Measurements from ENCODE around the gene SMCO2.

SMCO2 gene

DNA sequence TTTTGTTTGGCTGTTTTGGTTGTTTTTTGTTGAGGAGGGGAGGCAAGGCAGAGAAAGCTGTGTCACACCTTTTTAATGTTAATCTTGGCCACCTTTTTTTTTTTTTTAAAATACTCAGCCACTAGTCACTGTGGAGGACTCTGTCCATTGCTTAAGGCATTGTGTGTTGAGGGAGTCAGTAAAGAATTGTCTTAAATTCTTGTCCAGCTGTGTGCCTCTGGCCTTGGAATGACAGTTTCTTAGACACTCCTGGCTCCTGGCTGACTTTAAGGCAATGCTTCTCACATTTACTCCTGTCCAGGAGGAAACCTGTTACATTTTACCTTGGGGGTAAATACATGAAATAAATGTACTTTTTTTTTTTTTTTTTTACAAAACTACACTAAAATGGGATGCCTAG, 18.1 kb upstream of the SMCO2 start:
- Histone ChIP-seq H3K9ac (ENCODE audit: low read length in 5 of 5) (no peak overlapping the region), H3K4me1 (ENCODE audit: control insufficient read depth in 5 of 5, insufficient read depth in 5 of 5, low read length in 5 of 5) (no peaks in the 10 kb centered on the region), H3K27ac (ENCODE audit: low read depth, low read length) (no peak overlapping the region), H3K9me3 (ENCODE audit: control insufficient read depth in 5 of 5, low read length in 5 of 5) (no peaks in the 10 kb centered on the region), H3K36me3 (ENCODE audit: control insufficient read depth in 5 of 5, insufficient read depth in 5 of 5, low read length in 5 of 5) (no peaks in the 10 kb centered on the region), H3K27me3 (ENCODE audit: control insufficient read depth in 5 of 5, insufficient read depth in 4 of 5, low read length in 5 of 5) (no peaks in the 10 kb centered on the region), H3K4me3 (ENCODE audit: low read depth in 1 of 5, low read length in 5 of 5) (no peak overlapping the region)

DNA sequence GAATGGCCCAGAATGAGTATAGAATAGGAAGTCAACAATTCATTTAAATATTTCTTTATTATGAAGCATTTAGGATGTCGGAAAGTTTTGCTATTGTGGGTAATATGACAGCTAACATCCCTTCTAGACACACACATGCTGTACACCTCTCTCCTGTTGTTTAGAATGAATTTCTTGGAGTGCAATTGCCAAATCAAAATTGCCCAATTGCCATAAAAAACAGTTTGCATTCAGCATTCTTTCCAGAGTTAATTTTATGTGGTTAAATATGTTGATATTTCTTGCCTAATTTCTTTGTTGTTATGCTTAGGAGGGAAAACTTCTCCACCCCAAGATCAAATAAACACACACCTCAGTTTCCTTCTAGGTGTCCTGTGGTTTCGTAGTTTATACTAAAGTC, 16.9 kb upstream of the SMCO2 start:
- Histone ChIP-seq H3K4me3 (ENCODE audit: low read depth in 1 of 5, low read length in 5 of 5) (no peak overlapping the region), H3K36me3 (ENCODE audit: control insufficient read depth in 5 of 5, insufficient read depth in 5 of 5, low read length in 5 of 5) (no peaks in the 10 kb centered on the region), H3K9me3 (ENCODE audit: control insufficient read depth in 5 of 5, low read length in 5 of 5) (no peaks in the 10 kb centered on the region), H3K9ac (ENCODE audit: low read length in 5 of 5) (no peak overlapping the region), H3K27ac (ENCODE audit: low read depth, low read length) (no peak overlapping the region), H3K27me3 (ENCODE audit: control insufficient read depth in 5 of 5, insufficient read depth in 4 of 5, low read length in 5 of 5) (no peaks in the 10 kb centered on the region), H3K4me1 (ENCODE audit: control insufficient read depth in 5 of 5, insufficient read depth in 5 of 5, low read length in 5 of 5) (no peaks in the 10 kb centered on the region)

DNA sequence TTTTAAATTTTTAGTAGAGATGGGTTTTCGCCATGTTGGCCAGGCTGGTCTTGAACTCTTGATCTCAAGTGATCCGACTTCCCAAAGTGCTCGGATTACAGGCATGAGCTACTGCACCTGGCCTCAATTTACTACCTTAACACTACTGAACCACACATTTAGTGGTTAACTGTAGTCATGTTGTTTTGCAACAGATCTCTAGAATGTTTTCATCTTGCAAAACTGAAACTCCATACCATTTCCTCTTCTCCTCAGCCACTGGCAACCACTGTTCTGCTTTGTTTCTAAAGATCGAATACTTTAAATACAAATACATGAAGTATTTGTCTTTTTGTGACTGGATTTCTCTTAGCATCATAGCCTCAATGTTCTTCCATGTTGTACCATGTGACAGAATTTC, 15.4 kb upstream of the SMCO2 start:
- Histone ChIP-seq H3K36me3 (ENCODE audit: control insufficient read depth in 5 of 5, insufficient read depth in 5 of 5, low read length in 5 of 5) (no peaks in the 10 kb centered on the region), H3K27me3 (ENCODE audit: control insufficient read depth in 5 of 5, insufficient read depth in 4 of 5, low read length in 5 of 5) (no peaks in the 10 kb centered on the region), H3K9ac (ENCODE audit: low read length in 5 of 5) (no peak overlapping the region), H3K27ac (ENCODE audit: low read depth, low read length) (no peak overlapping the region), H3K4me1 (ENCODE audit: control insufficient read depth in 5 of 5, insufficient read depth in 5 of 5, low read length in 5 of 5) (no peaks in the 10 kb centered on the region), H3K9me3 (ENCODE audit: control insufficient read depth in 5 of 5, low read length in 5 of 5) (no peaks in the 10 kb centered on the region), H3K4me3 (ENCODE audit: low read depth in 1 of 5, low read length in 5 of 5) (no peak overlapping the region)

DNA sequence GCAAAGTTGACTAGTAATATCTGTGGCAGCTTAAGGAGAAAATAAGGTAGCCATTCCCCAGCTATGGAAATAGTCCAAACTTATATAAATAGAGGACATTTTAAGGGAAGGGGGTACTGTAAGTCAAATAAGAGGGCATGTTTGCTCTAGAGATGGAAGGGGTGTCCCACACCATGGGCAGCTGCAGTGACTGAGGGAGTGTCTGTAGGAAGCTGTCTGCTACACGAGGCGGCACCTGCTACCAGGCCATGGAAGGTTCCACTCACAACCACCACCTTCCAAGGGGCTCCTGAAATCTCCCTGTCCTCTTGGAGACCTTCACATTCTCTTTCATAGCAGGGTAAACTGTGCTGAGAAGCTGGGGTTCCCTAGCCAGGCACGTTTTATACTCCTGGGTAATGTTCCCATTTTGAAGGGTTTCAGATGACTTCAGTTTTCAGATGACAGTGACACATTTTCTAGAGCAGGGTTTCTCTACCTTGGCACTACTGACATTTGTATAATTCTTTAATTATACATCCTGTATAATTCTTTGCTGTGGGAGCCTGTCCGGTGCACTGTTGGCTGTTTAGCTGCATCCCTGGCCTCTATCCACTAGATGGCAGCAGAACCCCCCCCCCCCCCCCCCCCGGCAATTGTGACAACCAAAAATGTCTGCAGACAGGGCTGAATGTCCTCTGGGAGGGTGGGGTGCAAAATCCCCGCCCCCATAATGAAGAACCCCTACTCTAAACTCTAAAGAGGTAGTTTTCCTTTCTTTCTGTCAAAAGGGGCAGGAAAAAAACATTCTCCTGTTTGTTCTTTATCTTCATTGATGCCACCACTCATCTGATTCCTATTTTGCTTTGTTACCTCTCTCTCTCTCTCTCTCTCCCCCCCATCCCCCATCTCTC, 11.6 kb upstream of the SMCO2 start:
- H3K27me3 ChIP-seq (ENCODE audit: control insufficient read depth in 5 of 5, insufficient read depth in 4 of 5, low read length in 5 of 5) = no peaks in the 10 kb centered on the region
- no peak overlapping the region for H3K4me3 ChIP-seq (ENCODE audit: low read depth in 1 of 5, low read length in 5 of 5)
- H3K4me1 ChIP-seq (ENCODE audit: control insufficient read depth in 5 of 5, insufficient read depth in 5 of 5, low read length in 5 of 5) = no peaks in the 10 kb centered on the region
- H3K9ac ChIP-seq (ENCODE audit: low read length in 5 of 5) = no peak overlapping the region
- no peaks in the 10 kb centered on the region for H3K9me3 ChIP-seq (ENCODE audit: control insufficient read depth in 5 of 5, low read length in 5 of 5)
- H3K36me3 ChIP-seq (ENCODE audit: control insufficient read depth in 5 of 5, insufficient read depth in 5 of 5, low read length in 5 of 5) = no peaks in the 10 kb centered on the region
- no peak overlapping the region for H3K27ac ChIP-seq (ENCODE audit: low read depth, low read length)

DNA sequence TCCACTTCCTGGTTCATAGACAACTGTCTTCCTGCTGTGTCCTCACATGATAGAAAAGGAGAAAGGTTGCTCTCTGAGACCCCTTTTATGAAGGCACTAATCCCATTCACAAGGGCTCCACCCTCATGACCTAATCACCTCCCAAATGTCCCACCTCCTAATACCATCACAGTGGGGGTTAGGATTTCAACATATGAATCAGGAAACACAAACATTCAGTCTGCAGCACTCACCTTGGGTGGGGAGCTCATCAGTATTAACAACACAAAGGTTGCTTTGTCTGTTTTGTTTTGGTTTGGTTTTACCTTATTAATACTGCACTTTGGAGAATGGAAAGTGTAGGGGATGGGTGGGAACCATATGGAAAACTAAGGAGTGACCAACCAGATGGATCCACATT, 10.5 kb upstream of the SMCO2 start:
- H3K9me3 ChIP-seq (ENCODE audit: control insufficient read depth in 5 of 5, low read length in 5 of 5) = no peaks in the 10 kb centered on the region
- no peak overlapping the region for H3K4me3 ChIP-seq (ENCODE audit: low read depth in 1 of 5, low read length in 5 of 5)
- no peaks in the 10 kb centered on the region for H3K4me1 ChIP-seq (ENCODE audit: control insufficient read depth in 5 of 5, insufficient read depth in 5 of 5, low read length in 5 of 5)
- no peaks in the 10 kb centered on the region for H3K27me3 ChIP-seq (ENCODE audit: control insufficient read depth in 5 of 5, insufficient read depth in 4 of 5, low read length in 5 of 5)
- H3K27ac ChIP-seq (ENCODE audit: low read depth, low read length) = no peak overlapping the region
- H3K36me3 ChIP-seq (ENCODE audit: control insufficient read depth in 5 of 5, insufficient read depth in 5 of 5, low read length in 5 of 5) = no peaks in the 10 kb centered on the region
- H3K9ac ChIP-seq (ENCODE audit: low read length in 5 of 5) = no peak overlapping the region

DNA sequence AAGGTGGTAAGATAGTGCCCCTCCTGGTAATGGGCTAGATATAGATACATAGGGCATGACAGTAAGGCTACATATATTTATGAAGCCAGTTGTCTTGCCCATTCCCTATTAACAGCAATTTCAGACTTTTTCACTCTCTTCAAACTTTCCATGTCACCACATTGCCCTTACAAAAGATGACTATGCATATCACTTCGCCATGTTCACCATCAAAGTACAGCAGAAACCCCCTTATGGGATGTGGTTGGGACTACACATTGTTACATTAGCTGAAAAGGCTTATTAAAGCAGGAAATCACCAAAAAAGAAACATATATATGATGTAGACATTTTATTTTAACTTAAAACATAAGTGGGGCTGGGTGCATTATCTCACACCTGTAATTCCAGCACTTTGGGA, 9.8 kb upstream of the SMCO2 start:
- no peaks in the 10 kb centered on the region for H3K4me1 ChIP-seq (ENCODE audit: control insufficient read depth in 5 of 5, insufficient read depth in 5 of 5, low read length in 5 of 5)
- H3K9me3 ChIP-seq (ENCODE audit: control insufficient read depth in 5 of 5, low read length in 5 of 5) = no peaks in the 10 kb centered on the region
- no peak overlapping the region for H3K4me3 ChIP-seq (ENCODE audit: low read depth in 1 of 5, low read length in 5 of 5)
- no peak overlapping the region for H3K27ac ChIP-seq (ENCODE audit: low read depth, low read length)
- no peaks in the 10 kb centered on the region for H3K36me3 ChIP-seq (ENCODE audit: control insufficient read depth in 5 of 5, insufficient read depth in 5 of 5, low read length in 5 of 5)
- no peaks in the 10 kb centered on the region for H3K27me3 ChIP-seq (ENCODE audit: control insufficient read depth in 5 of 5, insufficient read depth in 4 of 5, low read length in 5 of 5)
- H3K9ac ChIP-seq (ENCODE audit: low read length in 5 of 5) = no peak overlapping the region

DNA sequence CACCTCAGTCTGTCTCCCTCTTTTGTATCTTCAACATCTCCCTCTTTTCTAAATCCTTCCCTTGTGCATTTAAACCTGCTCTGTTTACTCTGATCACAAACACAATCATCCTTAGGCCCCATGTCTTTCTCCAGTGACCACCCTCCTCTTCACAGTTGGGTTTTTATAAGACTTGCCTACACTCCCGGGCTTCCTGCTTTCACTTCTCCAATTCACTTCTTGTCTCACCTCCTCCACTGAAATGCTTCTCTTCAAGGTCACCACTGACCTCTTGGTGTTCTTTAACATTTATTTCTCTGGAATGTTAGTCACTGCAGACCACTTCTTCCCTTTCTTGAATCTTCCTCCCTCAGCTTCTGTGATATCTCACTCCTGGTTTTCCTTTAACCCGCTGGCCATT, 8.7 kb upstream of the SMCO2 start:
- Histone ChIP-seq H3K4me3 (ENCODE audit: low read depth in 1 of 5, low read length in 5 of 5) (no peak overlapping the region), H3K36me3 (ENCODE audit: control insufficient read depth in 5 of 5, insufficient read depth in 5 of 5, low read length in 5 of 5) (no peaks in the 10 kb centered on the region), H3K9ac (ENCODE audit: low read length in 5 of 5) (no peak overlapping the region), H3K9me3 (ENCODE audit: control insufficient read depth in 5 of 5, low read length in 5 of 5) (no peaks in the 10 kb centered on the region), H3K4me1 (ENCODE audit: control insufficient read depth in 5 of 5, insufficient read depth in 5 of 5, low read length in 5 of 5) (no peaks in the 10 kb centered on the region), H3K27ac (ENCODE audit: low read depth, low read length) (no peak overlapping the region), H3K27me3 (ENCODE audit: control insufficient read depth in 5 of 5, insufficient read depth in 4 of 5, low read length in 5 of 5) (no peaks in the 10 kb centered on the region)

DNA sequence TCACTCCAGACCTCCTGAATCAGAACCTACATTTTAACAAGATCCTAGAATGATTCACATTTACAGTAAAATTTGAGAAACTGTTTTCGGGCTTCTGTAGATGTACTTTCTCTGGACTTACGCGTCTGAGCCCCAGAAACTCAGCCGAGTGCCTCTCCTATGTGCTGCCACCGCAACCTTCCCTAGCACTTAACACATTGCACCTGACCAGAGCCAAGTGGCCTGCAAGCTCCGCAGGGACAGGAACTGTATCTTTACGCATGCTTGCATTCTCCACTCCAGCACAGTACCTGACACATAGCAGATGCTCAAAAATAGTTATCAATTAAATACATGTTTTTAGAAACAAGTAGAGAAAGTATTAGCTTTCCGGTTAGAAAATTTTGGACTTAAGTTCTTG, 1.2 kb downstream of the SMCO2 start:
- H3K27ac ChIP-seq (ENCODE audit: low read depth, low read length) = no peak overlapping the region
- no peaks in the 10 kb centered on the region for H3K36me3 ChIP-seq (ENCODE audit: control insufficient read depth in 5 of 5, insufficient read depth in 5 of 5, low read length in 5 of 5)
- H3K4me3 ChIP-seq (ENCODE audit: low read depth in 1 of 5, low read length in 5 of 5) = no peak overlapping the region
- H3K9me3 ChIP-seq (ENCODE audit: control insufficient read depth in 5 of 5, low read length in 5 of 5) = peaks cover 0 to 8% (median 6%) of the 10 kb centered on the region in 5 donors
- H3K4me1 ChIP-seq (ENCODE audit: control insufficient read depth in 5 of 5, insufficient read depth in 5 of 5, low read length in 5 of 5) = no peaks in the 10 kb centered on the region
- H3K9ac ChIP-seq (ENCODE audit: low read length in 5 of 5) = no peak overlapping the region
- H3K27me3 ChIP-seq (ENCODE audit: control insufficient read depth in 5 of 5, insufficient read depth in 4 of 5, low read length in 5 of 5) = no peaks in the 10 kb centered on the region

DNA sequence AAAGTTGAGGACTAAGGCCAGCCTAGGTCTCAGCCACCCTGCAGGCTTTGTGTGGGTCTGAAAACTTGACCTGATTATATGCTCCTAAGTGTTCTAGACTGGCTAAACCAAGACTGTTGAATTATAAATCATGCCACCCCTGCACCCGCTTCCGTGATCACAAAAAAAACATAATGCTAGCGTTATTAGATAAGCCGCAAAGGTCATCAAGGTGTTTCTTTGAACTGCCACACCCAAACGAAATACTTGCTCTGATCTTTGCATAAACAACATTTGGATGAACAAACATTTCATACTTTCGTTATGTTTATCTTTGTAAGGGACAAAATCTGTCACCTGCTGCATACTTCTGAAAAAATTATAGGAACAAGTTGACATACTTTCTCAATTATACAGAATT, 2.5 kb downstream of the SMCO2 start:
- Histone ChIP-seq H3K27me3 (ENCODE audit: control insufficient read depth in 5 of 5, insufficient read depth in 4 of 5, low read length in 5 of 5) (no peaks in the 10 kb centered on the region), H3K9me3 (ENCODE audit: control insufficient read depth in 5 of 5, low read length in 5 of 5) (peaks cover 0 to 8% (median 6%) of the 10 kb centered on the region in 5 donors), H3K4me3 (ENCODE audit: low read depth in 1 of 5, low read length in 5 of 5) (no peak overlapping the region), H3K9ac (ENCODE audit: low read length in 5 of 5) (no peak overlapping the region), H3K36me3 (ENCODE audit: control insufficient read depth in 5 of 5, insufficient read depth in 5 of 5, low read length in 5 of 5) (no peaks in the 10 kb centered on the region), H3K27ac (ENCODE audit: low read depth, low read length) (no peak overlapping the region), H3K4me1 (ENCODE audit: control insufficient read depth in 5 of 5, insufficient read depth in 5 of 5, low read length in 5 of 5) (no peaks in the 10 kb centered on the region)

DNA sequence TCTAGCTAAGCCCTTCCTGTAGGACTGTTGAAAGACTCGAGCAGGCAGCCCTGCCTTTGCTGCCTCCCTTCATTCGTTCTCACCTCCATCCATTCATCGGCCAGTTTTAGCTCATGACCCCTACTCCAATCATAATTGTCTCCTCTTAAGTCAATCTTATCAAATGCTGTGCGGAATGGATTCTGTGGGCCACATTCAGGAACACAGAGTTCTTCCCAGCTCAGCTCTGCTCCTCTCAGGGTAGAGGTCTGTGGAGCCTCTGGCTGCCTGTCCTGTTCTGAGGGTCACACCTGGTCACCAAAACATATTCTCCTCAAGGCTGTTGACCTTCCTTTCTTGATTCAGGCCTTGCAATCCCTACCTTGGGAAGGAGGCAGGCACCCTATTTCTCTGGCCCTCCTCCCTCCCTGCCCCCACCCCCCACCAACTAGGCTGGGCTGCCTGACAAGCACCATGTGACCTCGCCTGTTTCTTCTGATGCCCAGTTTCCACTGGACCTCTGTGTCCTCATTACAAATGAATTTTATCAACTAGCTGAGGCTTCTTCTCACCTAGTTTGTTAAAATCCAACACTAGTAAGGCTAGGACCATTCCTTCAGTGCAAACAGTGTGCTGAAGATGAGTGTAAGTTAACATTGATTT, 3.5 kb downstream of the SMCO2 start:
- H3K4me3 ChIP-seq (ENCODE audit: low read depth in 1 of 5, low read length in 5 of 5) = no peak overlapping the region
- H3K9ac ChIP-seq (ENCODE audit: low read length in 5 of 5) = no peak overlapping the region
- H3K27me3 ChIP-seq (ENCODE audit: control insufficient read depth in 5 of 5, insufficient read depth in 4 of 5, low read length in 5 of 5) = no peaks in the 10 kb centered on the region
- no peaks in the 10 kb centered on the region for H3K36me3 ChIP-seq (ENCODE audit: control insufficient read depth in 5 of 5, insufficient read depth in 5 of 5, low read length in 5 of 5)
- no peaks in the 10 kb centered on the region for H3K4me1 ChIP-seq (ENCODE audit: control insufficient read depth in 5 of 5, insufficient read depth in 5 of 5, low read length in 5 of 5)
- no peak overlapping the region for H3K27ac ChIP-seq (ENCODE audit: low read depth, low read length)
- peaks cover 0 to 8% (median 6%) of the 10 kb centered on the region in 5 donors for H3K9me3 ChIP-seq (ENCODE audit: control insufficient read depth in 5 of 5, low read length in 5 of 5)

Measured in subcutaneous abdominal adipose tissue (tissue), 5 donors.